SK-N-SH (cell line): ENCODE measurements around the gene TRAM2. TPM values are rescaled to one million over a fixed set of nuclear protein-coding genes. Genes with fewer than 3 reads are reported as not detected.

ENCODE experiments used
- CTCF ChIA-PET: fragments of 300-600, 350-600 bp; formaldehyde crosslinking; extraction: SDS; loops from one replicate; lab custom pipeline; 2021; lab: Yijun Ruan, JAX
- POLR2A ChIA-PET: fragments of 350-600 bp; sonication (Branson Sonifier 250); formaldehyde crosslinking; extraction: SDS; loops from one replicate; lab custom pipeline; 2020; ENCODE audit warnings: antibody characterized with exemption, inconsistent platforms; lab: Yijun Ruan, JAX
- DNase-seq: peaks from one replicate; pipeline ENCODE4 v3.0.0; 2012
- H2AFZ ChIP-seq: fragments of 200-600 bp; sonication (generic); 2 replicates; pipeline ENCODE4 v1.8.1; 2016; ENCODE audit warnings: antibody characterized with exemption, mild to moderate bottlenecking, low read depth
- H3F3A ChIP-seq: fragments of 200-600 bp; sonication (generic); replicated peaks from 2 replicates; pipeline ENCODE3; 2016; ENCODE audit warnings: antibody characterized with exemption, mild to moderate bottlenecking; ENCODE audit not compliant: insufficient read depth
- H3K27ac ChIP-seq, 2 experiments: fragments of 200-500 bp in 1 of 2; fragments of 200-600 bp in 1 of 2; sonication (Bioruptor generic) in 1 of 2; sonication (generic), shearing (Covaris generic) in 1 of 2; 2 replicates each; pipeline versions ENCODE4 v1.5.1 to v1.6.1; 2014 to 2016; ENCODE audit warnings: low read depth in 2 of 2, inconsistent platforms in 1 of 2, low read length in 1 of 2, mild to moderate bottlenecking in 1 of 2, mixed read lengths in 1 of 2
- H3K27me3 ChIP-seq: fragments of 200-600 bp; sonication (generic), shearing (Covaris generic); 2 replicates; pipeline ENCODE4 v1.6.1; 2016; ENCODE audit warnings: mixed run types; ENCODE audit not compliant: insufficient read depth
- H3K36me3 ChIP-seq, 2 experiments: fragments of 200-500 bp in 1 of 2; fragments of 200-600 bp in 1 of 2; sonication (Bioruptor generic) in 1 of 2; sonication (generic) in 1 of 2; replicated peaks in 1 of 2; 2 replicates each; pipeline versions ENCODE3 to v1.5.1; 2014 to 2016; ENCODE audit warnings: low read length in 1 of 2, mild to moderate bottlenecking in 1 of 2; ENCODE audit not compliant: insufficient read depth in 2 of 2, control insufficient read depth in 1 of 2
- H3K4me1 ChIP-seq, 2 experiments: fragments of 200-500 bp in 1 of 2; fragments of 200-600 bp in 1 of 2; sonication (Bioruptor generic) in 1 of 2; sonication (generic), shearing (Covaris generic) in 1 of 2; 2 replicates each; pipeline versions ENCODE4 v1.5.1 to v1.6.1; 2014 to 2016; ENCODE audit warnings: low read depth in 1 of 2, low read length in 1 of 2, mixed run types in 1 of 2; ENCODE audit not compliant: insufficient read depth in 2 of 2, control insufficient read depth in 1 of 2
- H3K4me2 ChIP-seq: fragments of 200-600 bp; sonication (generic), shearing (Covaris generic); 2 replicates; pipeline ENCODE4 v1.6.1; 2017; ENCODE audit warnings: mixed run types
- H3K4me3 ChIP-seq, 2 experiments: fragments of 200-500 bp in 1 of 2; fragments of 200-600 bp in 1 of 2; sonication (Bioruptor generic) in 1 of 2; sonication (generic), shearing (Covaris generic) in 1 of 2; 2 replicates each; pipeline versions ENCODE4 v1.5.1 to v1.8.1; 2014 to 2016; ENCODE audit warnings: low read depth in 2 of 2, inconsistent platforms in 1 of 2, low read length in 1 of 2, mild to moderate bottlenecking in 1 of 2, mixed read lengths in 1 of 2, moderate library complexity in 1 of 2
- H3K79me2 ChIP-seq: fragments of 200-600 bp; sonication (generic); 2 replicates; pipeline ENCODE4 v1.8.1; 2017; ENCODE audit warnings: mild to moderate bottlenecking; ENCODE audit not compliant: insufficient read depth
- H3K9ac ChIP-seq: fragments of 200-600 bp; sonication (generic); 2 replicates; pipeline ENCODE4 v1.6.1; 2017; ENCODE audit warnings: mixed run types
- H3K9me2 ChIP-seq: fragments of 200-600 bp; sonication (generic); 2 replicates; pipeline ENCODE4 v1.6.1; 2017; ENCODE audit warnings: mixed run types
- H3K9me3 ChIP-seq: fragments of 200-600 bp; sonication (generic); 2 replicates; pipeline ENCODE4 v1.6.1; 2017; ENCODE audit warnings: mixed run types, mild to moderate bottlenecking, moderate library complexity
- H4K20me1 ChIP-seq: fragments of 200-600 bp; sonication (generic); 2 replicates; pipeline ENCODE4 v1.6.1; 2017; ENCODE audit warnings: mild to moderate bottlenecking, mixed run types; ENCODE audit not compliant: insufficient read depth
- ELF1 ChIP-seq: IDR thresholded peaks from 2 replicates; pipeline ENCODE4 v1.4.0; 2012
- IRF3 ChIP-seq: fragments of 150-350 bp; IDR thresholded peaks from 2 replicates; pipeline ENCODE4 v1.6.1; 2016; ENCODE audit warnings: mild to moderate bottlenecking, low read depth, low read length
- MEF2A ChIP-seq: IDR thresholded peaks from 2 replicates; pipeline ENCODE4 v1.4.0; 2012; ENCODE audit warnings: low read depth, borderline replicate concordance
- REST ChIP-seq: IDR thresholded peaks from 2 replicates; pipeline ENCODE4 v1.6.1; 2012; ENCODE audit warnings: mild to moderate bottlenecking, low read depth, low read length, moderate library complexity
- USF2 ChIP-seq: fragments of 150-350 bp; IDR thresholded peaks from 2 replicates; pipeline ENCODE4 v1.6.1; 2017; ENCODE audit warnings: antibody characterized with exemption, low read length, low read depth, borderline replicate concordance
- WGBS: methylation state at CpG from one replicate; pipeline ENCODE4 v1.1.6; 2017; ENCODE audit warnings: low lambda C conversion rate; 5-methylcytosine and 5-hydroxymethylcytosine counted together
- polyA plus RNA-seq, 3 experiments: library from polyadenylated mRNA; depleted of rRNA; stranded (reverse); fragments of >200 nt; gene quantifications; 2 replicates each; pipeline ENCODE4 v1.2.3, GENCODE V29; 2012

The TRAM2 gene
- polyA plus RNA-seq, 1 of the 3 experiments (the other 2 are of a cell fraction): 26.4 TPM

GRCh38 chr6:52516943-52517342 is 59.9 kb downstream of the TRAM2 start (continued):
- TF ChIP-seq IRF3: no peak

- Histone ChIP-seq H3K9me3 (no peaks in the 10 kb centered on the region), H3K4me1 (peaks cover 45 to 46% of the 10 kb centered on the region in 2 experiments), H3F3A (peaks cover 32% of the 10 kb centered on the region), H3K27me3 (no peaks in the 10 kb centered on the region), H3K36me3 (peaks cover 42 to 54% of the 10 kb centered on the region in 2 experiments), H4K20me1 (no peaks in the 10 kb centered on the region), H3K4me2 (no peak overlapping the region), H3K4me3 (no peak overlapping the region), H3K9me2 (no peaks in the 10 kb centered on the region), H3K79me2 (peaks cover 52% of the 10 kb centered on the region), H3K27ac (peak overlapping the region in 1 of 2 experiments; percentile 97; a peak in 2 of 4 replicates), H2AFZ (no peak overlapping the region), H3K9ac (no peak overlapping the region)
- ChIA-PET CTCF (interaction anchor here (1.0 to 1.1 kb wide), 2 partner anchors 10 to 136 kb away, joined by 3 to 4 read pairs; no protein-coding TSS in a partner anchor), POLR2A (interaction anchor here (1.0 kb wide), 1 partner anchor 23 kb away, joined by 3 read pairs; no protein-coding TSS in a partner anchor)
- peak; percentile 82 for TF ChIP-seq REST
- TF ChIP-seq ELF1: no peak
- TF ChIP-seq USF2: no peak
- 100% methylated on average over 1 of the region's 1 CpG for WGBS
- DNase-seq: no peak
These were observed 60.6 kb downstream of the TRAM2 start for GRCh38 chr6:52516269-52516668.

- peaks cover 46 to 62% of the 10 kb centered on the region in 2 experiments for H3K36me3 ChIP-seq
These were observed 61.5 kb downstream of the TRAM2 start for GRCh38 chr6:52515219-52515960.

More at GRCh38 chr6:52515219-52515960, 61.5 kb downstream of the TRAM2 start:
- no peak for DNase-seq
- 78% methylated on average over 2 of the region's 2 CpGs for WGBS
- Histone ChIP-seq H3K4me1 (peaks cover 45 to 53% of the 10 kb centered on the region in 2 experiments), H4K20me1 (no peaks in the 10 kb centered on the region), H3K27ac (peak overlapping the region; percentile 66 to 92), H3K9me2 (no peaks in the 10 kb centered on the region), H3K27me3 (no peaks in the 10 kb centered on the region), H3K9ac (no peak overlapping the region), H3K4me2 (0 out of 2 replicates have a peak overlapping the region, but pooled peaks have one; percentile 4), H3F3A (peaks cover 38% of the 10 kb centered on the region), H3K9me3 (no peaks in the 10 kb centered on the region), H2AFZ (no peak overlapping the region), H3K79me2 (peaks cover 50% of the 10 kb centered on the region), H3K4me3 (no peak overlapping the region)
- no peak for TF ChIP-seq MEF2A
- ChIA-PET POLR2A (interaction anchor here (1.0 kb wide), 1 partner anchor 24 kb away, joined by 3 read pairs; no protein-coding TSS in a partner anchor), CTCF (interaction anchor here (1.0 to 1.1 kb wide), 3 partner anchors 9 to 148 kb away, joined by 3 to 5 read pairs (median 4); no protein-coding TSS in a partner anchor)
